Lung (tissue), 12 donors: ENCODE results near the gene VMAC. TPM values are rescaled to one million over a fixed set of nuclear protein-coding genes. Genes with fewer than 3 reads are reported as not detected.

Experiments used
- ATAC-seq: fragments of 200-7000 bp; cut with Tn5 transposase; one replicate; pipeline ENCODE4 v1.9.1; 2020; ENCODE audit warnings: moderate number of reproducible peaks; ENCODE audit not compliant: insufficient read depth, low FRiP score
- DNase-seq, 3 donors: peaks; one replicate each; pipeline ENCODE4 v3.0.0-alpha.2; 2013 to 2017
- H3K27ac ChIP-seq, 2 donors: one replicate each; pipeline ENCODE4 v1.5.1; 2013; ENCODE audit warnings: mild to moderate bottlenecking in 2 of 2, moderate library complexity in 2 of 2, control low read depth in 1 of 2, inconsistent platforms in 1 of 2, low read depth in 1 of 2, low read length in 1 of 2
- H3K27me3 ChIP-seq, 3 donors: one replicate each; pipeline ENCODE4 v1.5.1; 2013; ENCODE audit warnings: low read length in 2 of 3; ENCODE audit not compliant: control insufficient read depth in 3 of 3, insufficient read depth in 3 of 3
- H3K36me3 ChIP-seq, 4 donors: one replicate each; pipeline ENCODE4 v1.5.1; 2013; ENCODE audit warnings: low read length in 4 of 4, mild to moderate bottlenecking in 1 of 4, moderate library complexity in 1 of 4; ENCODE audit not compliant: control insufficient read depth in 4 of 4, insufficient read depth in 4 of 4
- H3K4me1 ChIP-seq, 5 donors: one replicate each; pipeline ENCODE4 v1.5.1; 2013; ENCODE audit warnings: low read length in 5 of 5, mild to moderate bottlenecking in 2 of 5, moderate library complexity in 1 of 5; ENCODE audit not compliant: control insufficient read depth in 5 of 5, insufficient read depth in 5 of 5
- H3K4me3 ChIP-seq: one replicate; pipeline ENCODE4 v1.5.1; 2013; ENCODE audit warnings: mild to moderate bottlenecking, control low read depth, moderate library complexity
- H3K9ac ChIP-seq, 2 donors: one replicate each; pipeline ENCODE4 v1.5.1; 2013; ENCODE audit warnings: low read length in 2 of 2, control low read depth in 1 of 2; ENCODE audit not compliant: insufficient read depth in 1 of 2
- H3K9me3 ChIP-seq, 4 donors: one replicate each; pipeline ENCODE4 v1.5.1; 2013; ENCODE audit warnings: low read length in 3 of 4, mild to moderate bottlenecking in 1 of 4, moderate library complexity in 1 of 4; ENCODE audit not compliant: control insufficient read depth in 4 of 4, insufficient read depth in 3 of 4
- WGBS, 2 donors: extraction: QIAGEN DNeasy Blood & Tissue Kit; methylation state at CpG; one replicate each; pipeline ENCODE4 v1.1.7; 2013; 5-methylcytosine and 5-hydroxymethylcytosine counted together
- polyA plus RNA-seq, 2 donors: library from polyadenylated mRNA; stranded (reverse); fragments of 200-250 nt; gene quantifications; one replicate each; pipeline ENCODE4 v1.2.1, GENCODE V29; 2013
- total RNA-seq, 2 donors: library from RNA; depleted of rRNA in 1 of 2; stranded (reverse); fragments of >200 nt in 1 of 2; gene quantifications; one replicate each; pipeline ENCODE4 v1.2.1, GENCODE V29; 2014 to 2021
- TF ChIP-seq, protein P1 (sequence below): IDR thresholded peaks from 2 replicates; pipeline ENCODE4 v1.5.1; 2012; ENCODE audit warnings: mild to moderate bottlenecking; ENCODE audit errors: control extremely low read depth, extremely low read depth
- donor health status: control.
- donor health status: control.
- donor health status: Bipolar disorder and iron deficiency.
- donor health status: healthy.
- donor health status: DM: yes; HTN: yes; CAD: no.

VMAC gene
- total and polyA plus RNA-seq, 4 donors, result 3.3 to 7.2 (median 5.7) TPM

DNA sequence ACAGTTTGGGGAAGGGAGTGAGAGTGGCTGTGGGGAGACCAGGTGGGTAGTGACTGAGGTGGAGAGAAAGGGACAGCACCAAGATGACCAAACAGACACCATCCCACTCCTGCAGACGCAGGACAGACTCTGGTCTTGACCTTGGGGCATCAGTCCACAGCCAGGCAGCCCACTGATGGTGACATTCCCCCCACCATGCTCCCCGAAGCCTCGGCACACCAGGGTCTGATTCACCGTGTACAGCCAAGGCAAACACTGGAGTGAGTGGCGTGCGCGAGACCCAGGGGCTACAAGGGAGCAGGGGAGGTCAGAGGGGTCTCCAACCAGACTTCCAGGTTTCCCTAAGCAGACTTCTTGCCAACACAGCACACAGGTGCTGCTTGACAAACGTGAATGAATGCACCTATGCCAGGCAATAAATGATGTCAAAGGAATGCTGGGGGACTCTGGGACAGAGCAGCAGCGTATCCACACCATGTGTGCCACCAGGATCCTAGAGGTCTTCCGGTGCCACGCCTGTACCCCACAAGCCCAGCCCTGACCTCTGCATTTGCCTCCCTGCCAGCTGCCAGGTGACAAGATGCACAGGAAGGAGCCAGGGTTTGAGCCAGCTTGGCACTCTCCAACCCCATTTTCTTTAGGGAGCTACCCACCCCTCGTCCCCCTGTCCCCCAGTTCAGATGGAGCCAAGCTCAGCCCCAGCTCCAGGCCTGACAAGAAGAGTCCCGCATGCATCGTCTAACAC, 54.8 kb downstream of the VMAC start:
- TF ChIP-seq, protein P1, sequence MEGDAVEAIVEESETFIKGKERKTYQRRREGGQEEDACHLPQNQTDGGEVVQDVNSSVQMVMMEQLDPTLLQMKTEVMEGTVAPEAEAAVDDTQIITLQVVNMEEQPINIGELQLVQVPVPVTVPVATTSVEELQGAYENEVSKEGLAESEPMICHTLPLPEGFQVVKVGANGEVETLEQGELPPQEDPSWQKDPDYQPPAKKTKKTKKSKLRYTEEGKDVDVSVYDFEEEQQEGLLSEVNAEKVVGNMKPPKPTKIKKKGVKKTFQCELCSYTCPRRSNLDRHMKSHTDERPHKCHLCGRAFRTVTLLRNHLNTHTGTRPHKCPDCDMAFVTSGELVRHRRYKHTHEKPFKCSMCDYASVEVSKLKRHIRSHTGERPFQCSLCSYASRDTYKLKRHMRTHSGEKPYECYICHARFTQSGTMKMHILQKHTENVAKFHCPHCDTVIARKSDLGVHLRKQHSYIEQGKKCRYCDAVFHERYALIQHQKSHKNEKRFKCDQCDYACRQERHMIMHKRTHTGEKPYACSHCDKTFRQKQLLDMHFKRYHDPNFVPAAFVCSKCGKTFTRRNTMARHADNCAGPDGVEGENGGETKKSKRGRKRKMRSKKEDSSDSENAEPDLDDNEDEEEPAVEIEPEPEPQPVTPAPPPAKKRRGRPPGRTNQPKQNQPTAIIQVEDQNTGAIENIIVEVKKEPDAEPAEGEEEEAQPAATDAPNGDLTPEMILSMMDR, result no peak
- Histone ChIP-seq H3K4me3 (no peak overlapping the region), H3K27me3 (no peaks in the 10 kb centered on the region), H3K9ac (peak overlapping the region in 1 of 2 donors; percentile 57), H3K9me3 (no peaks in the 10 kb centered on the region), H3K36me3 (peaks cover 0 to 5% (median 0%) of the 10 kb centered on the region in 4 donors), H3K27ac (peak overlapping the region; percentile 4 to 76), H3K4me1 (peaks cover 26 to 70% (median 54%) of the 10 kb centered on the region in 5 donors)
- no peak for DNase-seq
- ATAC-seq, result no peak
- 80 to 91% methylated on average over 14 of the region's 14 CpGs for WGBS, 2 donors

Other genes starting within 250 kb of the VMAC start
- 10 to 100 TPM; 26.6 to 78.2 TPM for gene MICOS13, start 224.4 kb upstream of the VMAC start, total RNA-seq
- 100 to 1,000 TPM in 1 of 2 donors, 10 to 100 TPM in 1; 77.1 to 184 TPM for gene MICOS13, start 224.4 kb upstream of the VMAC start, polyA plus RNA-seq
- gene HSD11B1L, start 223.8 kb upstream of the VMAC start, total RNA-seq, result 10 to 100 TPM in 1 of 2 donors, 1 to 10 TPM in 1; 8.2 to 10.3 TPM
- gene HSD11B1L, start 223.8 kb upstream of the VMAC start, polyA plus RNA-seq, result 10 to 100 TPM in 1 of 2 donors, 1 to 10 TPM in 1; 7.5 to 12.2 TPM
- 100 to 1,000 TPM; 309 to 612 TPM for gene RPL36, start 214.6 kb upstream of the VMAC start, total RNA-seq
- gene RPL36, start 214.6 kb upstream of the VMAC start, polyA plus RNA-seq, result 1,000 to 10,000 TPM in 1 of 2 donors, 100 to 1,000 TPM in 1; 793 to 1,934 TPM
- gene LONP1, start 184.7 kb upstream of the VMAC start, total RNA-seq, result 10 to 100 TPM; 41.0 to 89.6 TPM
- 10 to 100 TPM; 63.0 to 75.0 TPM for gene LONP1, start 184.7 kb upstream of the VMAC start, polyA plus RNA-seq
- gene CATSPERD, start 184.2 kb upstream of the VMAC start, total RNA-seq, result 10 to 100 TPM in 1 of 2 donors, 1 to 10 TPM in 1; 8.2 to 10.0 TPM
- gene CATSPERD, start 184.2 kb upstream of the VMAC start, polyA plus RNA-seq, result 10 to 100 TPM in 1 of 2 donors, 1 to 10 TPM in 1; 8.4 to 11.3 TPM
- 1 to 10 TPM in 1 of 2 donors, under 1 TPM in 1; 0.20 to 6.1 TPM for gene PRR22, start 120.1 kb upstream of the VMAC start, total RNA-seq
- gene PRR22, start 120.1 kb upstream of the VMAC start, polyA plus RNA-seq, result 1 to 10 TPM; 2.6 to 6.8 TPM
- gene DUS3L, start 113.7 kb upstream of the VMAC start, total RNA-seq, result 10 to 100 TPM; 18.5 to 47.0 TPM
- 10 to 100 TPM; 32.7 to 40.8 TPM for gene DUS3L, start 113.7 kb upstream of the VMAC start, polyA plus RNA-seq
- 1 to 10 TPM in 1 of 2 donors, under 1 TPM in 1; 0.23 to 3.3 TPM for gene NRTN, start 99.8 kb upstream of the VMAC start, total RNA-seq
- 1 to 10 TPM; 1.2 to 1.7 TPM for gene NRTN, start 99.8 kb upstream of the VMAC start, polyA plus RNA-seq
- gene FUT6, start 65.2 kb upstream of the VMAC start, total RNA-seq, result 1 to 10 TPM in 1 of 2 donors, not detected in 1; 1.9 TPM
- 1 to 10 TPM in 1 of 2 donors, under 1 TPM in 1; 0.67 to 2.6 TPM for gene FUT6, start 65.2 kb upstream of the VMAC start, polyA plus RNA-seq
- 10 to 100 TPM in 1 of 2 donors, 1 to 10 TPM in 1; 1.5 to 31.4 TPM for gene FUT3, start 53.4 kb upstream of the VMAC start, total RNA-seq
- 10 to 100 TPM; 11.3 to 25.1 TPM for gene FUT3, start 53.4 kb upstream of the VMAC start, polyA plus RNA-seq
- gene FUT5, start 34.3 kb upstream of the VMAC start, total RNA-seq, result not detected
- not detected for gene FUT5, start 34.3 kb upstream of the VMAC start, polyA plus RNA-seq
- gene NDUFA11, start 1.1 kb upstream of the VMAC start, total RNA-seq, result 100 to 1,000 TPM in 1 of 2 donors, 10 to 100 TPM in 1; 52.5 to 219 TPM
- 100 to 1,000 TPM; 337 to 344 TPM for gene NDUFA11, start 1.1 kb upstream of the VMAC start, polyA plus RNA-seq
- 100 to 1,000 TPM; 333 to 360 TPM for gene CAPS, start 9.4 kb downstream of the VMAC start, total RNA-seq
- 100 to 1,000 TPM in 1 of 2 donors, 10 to 100 TPM in 1; 90.2 to 113 TPM for gene CAPS, start 9.4 kb downstream of the VMAC start, polyA plus RNA-seq
- 10 to 100 TPM; 60.4 to 67.7 TPM for gene RANBP3, start 73.3 kb downstream of the VMAC start, total RNA-seq
- gene RANBP3, start 73.3 kb downstream of the VMAC start, polyA plus RNA-seq, result 10 to 100 TPM; 33.6 to 49.4 TPM
- 10 to 100 TPM; 22.6 to 54.2 TPM for gene RFX2, start 205.6 kb downstream of the VMAC start, total RNA-seq
- gene RFX2, start 205.6 kb downstream of the VMAC start, polyA plus RNA-seq, result 10 to 100 TPM; 13.1 to 17.3 TPM
- under 1 TPM in 1 of 2 donors, not detected in 1; 0.12 TPM for gene ACSBG2, start 230.8 kb downstream of the VMAC start, total RNA-seq
- gene ACSBG2, start 230.8 kb downstream of the VMAC start, polyA plus RNA-seq, result under 1 TPM in 1 of 2 donors, not detected in 1; 0.12 TPM